Astrocyte (in vitro differentiated cells and primary cell): Measurements from ENCODE around the gene PCDHGC4.

Source experiments
- CTCF ChIP-seq: IDR thresholded peaks from 2 replicates; pipeline ENCODE4 v1.5.1; 2011; ENCODE audit warnings: low read depth, mild to moderate bottlenecking, inconsistent platforms, low read length, moderate library complexity; ENCODE audit not compliant: insufficient read depth
- EZH2 ChIP-seq: IDR thresholded peaks from 2 replicates; pipeline ENCODE4 v1.6.1; 2012; ENCODE audit warnings: mild to moderate bottlenecking, low read length, inconsistent platforms; ENCODE audit not compliant: insufficient read depth

GRCh38 chr5:141504216-141504615 lies 19.4 kb downstream of the PCDHGC4 start:
- TF ChIP-seq CTCF, result no peak
- TF ChIP-seq EZH2, result no peak
